ENCODE data around the gene LUZP2.

- TF ChIP-seq CTCF (IDR thresholded peaks at IDR 0.05): no peak
- TF ChIP-seq ZFX (IDR thresholded peaks at IDR 0.05; ENCODE audit: borderline replicate concordance): no peak
These were observed 561.0 kb downstream of the LUZP2 start for GRCh38 chr11:25057861-25058260.

Data from 22Rv1 (cell line).